Measurements from ENCODE around the gene FOXP4. TPM values are rescaled to one million over a fixed set of nuclear protein-coding genes. Genes with fewer than 3 reads are reported as not detected.

FOXP4 gene
- polyA plus RNA-seq, 2 of the 4 experiments (the other 2 are of a cell fraction), result 2.6 to 14.2 TPM

DNA sequence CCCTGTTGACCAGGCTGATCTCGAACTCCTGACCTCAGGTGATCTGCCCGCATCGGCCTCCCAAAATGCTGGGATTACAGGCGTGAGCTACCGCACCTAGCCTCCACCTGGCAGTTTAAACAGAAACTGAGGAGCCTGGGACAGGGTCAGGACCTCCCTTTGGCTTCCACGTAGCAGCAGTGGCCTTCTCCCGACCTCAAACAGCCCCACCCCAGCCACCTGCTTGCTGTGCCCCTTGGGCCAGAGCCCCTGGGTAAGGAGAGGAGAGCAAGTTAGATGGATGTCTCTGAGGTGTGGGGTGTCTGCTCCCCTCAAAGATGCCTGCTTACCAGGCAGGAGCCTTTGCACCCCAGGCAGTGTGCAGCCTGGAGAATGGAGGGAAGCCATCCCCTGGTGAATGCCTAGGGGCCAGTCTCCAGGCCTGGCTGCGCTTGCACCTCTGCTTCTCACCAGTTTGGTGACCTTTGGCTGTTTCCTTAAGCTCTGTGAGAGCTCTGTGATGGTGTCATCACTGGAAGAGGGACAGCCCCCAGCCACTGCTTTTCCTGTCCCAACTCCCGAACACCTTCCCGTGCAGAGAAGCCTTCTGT is 50.0 kb downstream of the FOXP4 start:
- no peak for DNase-seq (ENCODE audit: low read depth in 1 of 2, low spot score in 1 of 2)
- FAIRE-seq, result no peak
- no peak for TF ChIP-seq HEYL (CRISPR knock-in tag; IDR thresholded peaks at IDR 0.05)
- TF ChIP-seq ZNF302 (CRISPR knock-in tag; IDR thresholded peaks at IDR 0.05), result no peak
- TF ChIP-seq, protein P1, sequence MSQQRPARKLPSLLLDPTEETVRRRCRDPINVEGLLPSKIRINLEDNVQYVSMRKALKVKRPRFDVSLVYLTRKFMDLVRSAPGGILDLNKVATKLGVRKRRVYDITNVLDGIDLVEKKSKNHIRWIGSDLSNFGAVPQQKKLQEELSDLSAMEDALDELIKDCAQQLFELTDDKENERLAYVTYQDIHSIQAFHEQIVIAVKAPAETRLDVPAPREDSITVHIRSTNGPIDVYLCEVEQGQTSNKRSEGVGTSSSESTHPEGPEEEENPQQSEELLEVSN (IDR thresholded peaks at IDR 0.05; ENCODE audit: borderline replicate concordance, low read depth), result no peak
- TF ChIP-seq FOSL2 (IDR thresholded peaks at IDR 0.05), result no peak
- TF ChIP-seq FOSL2 (CRISPR knock-in tag; IDR thresholded peaks at IDR 0.05), result no peak
- TF ChIP-seq BHLHE40 (IDR thresholded peaks at IDR 0.05; ENCODE audit: low read depth, low read length), result no peak
- TF ChIP-seq TP53 (CRISPR knock-in tag; IDR thresholded peaks at IDR 0.05), result no peak
- TF ChIP-seq, protein P2, sequence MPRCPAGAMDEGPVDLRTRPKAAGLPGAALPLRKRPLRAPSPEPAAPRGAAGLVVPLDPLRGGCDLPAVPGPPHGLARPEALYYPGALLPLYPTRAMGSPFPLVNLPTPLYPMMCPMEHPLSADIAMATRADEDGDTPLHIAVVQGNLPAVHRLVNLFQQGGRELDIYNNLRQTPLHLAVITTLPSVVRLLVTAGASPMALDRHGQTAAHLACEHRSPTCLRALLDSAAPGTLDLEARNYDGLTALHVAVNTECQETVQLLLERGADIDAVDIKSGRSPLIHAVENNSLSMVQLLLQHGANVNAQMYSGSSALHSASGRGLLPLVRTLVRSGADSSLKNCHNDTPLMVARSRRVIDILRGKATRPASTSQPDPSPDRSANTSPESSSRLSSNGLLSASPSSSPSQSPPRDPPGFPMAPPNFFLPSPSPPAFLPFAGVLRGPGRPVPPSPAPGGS (IDR thresholded peaks at IDR 0.05), result no peak
- TF ChIP-seq, protein P3, sequence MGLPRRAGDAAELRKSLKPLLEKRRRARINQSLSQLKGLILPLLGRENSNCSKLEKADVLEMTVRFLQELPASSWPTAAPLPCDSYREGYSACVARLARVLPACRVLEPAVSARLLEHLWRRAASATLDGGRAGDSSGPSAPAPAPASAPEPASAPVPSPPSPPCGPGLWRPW (IDR thresholded peaks at IDR 0.05), result no peak
- TF ChIP-seq ESRRA (IDR thresholded peaks at IDR 0.05; ENCODE audit: borderline replicate concordance, low read length), result no peak
- TF ChIP-seq EP300 (IDR thresholded peaks at IDR 0.05), result no peak
- TF ChIP-seq, protein P4, sequence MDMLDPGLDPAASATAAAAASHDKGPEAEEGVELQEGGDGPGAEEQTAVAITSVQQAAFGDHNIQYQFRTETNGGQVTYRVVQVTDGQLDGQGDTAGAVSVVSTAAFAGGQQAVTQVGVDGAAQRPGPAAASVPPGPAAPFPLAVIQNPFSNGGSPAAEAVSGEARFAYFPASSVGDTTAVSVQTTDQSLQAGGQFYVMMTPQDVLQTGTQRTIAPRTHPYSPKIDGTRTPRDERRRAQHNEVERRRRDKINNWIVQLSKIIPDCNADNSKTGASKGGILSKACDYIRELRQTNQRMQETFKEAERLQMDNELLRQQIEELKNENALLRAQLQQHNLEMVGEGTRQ (IDR thresholded peaks at IDR 0.05), result no peak
- no peak for ATAC-seq
- POLR2A ChIA-PET, result no interaction called here
- Histone ChIP-seq H3K9me3 (no peaks in the 10 kb centered on the region), H3K27ac (no peak overlapping the region), H3K4me1 (peaks cover 5% of the 10 kb centered on the region; the same call in 2 of the 3 replicates), H3K4me2 (no peak overlapping the region), H3K4me3 (no peak overlapping the region)
- CTCF ChIA-PET, result interaction anchor here (1.1 to 17.1 kb wide), 6 partner anchors 85 to 225 kb away, joined by 3 to 181 read pairs (median 24); no protein-coding TSS in a partner anchor
- WGBS (ENCODE audit: missing lambda C conversion rate), result 87% methylated on average over 7 of the region's 10 CpGs

DNA sequence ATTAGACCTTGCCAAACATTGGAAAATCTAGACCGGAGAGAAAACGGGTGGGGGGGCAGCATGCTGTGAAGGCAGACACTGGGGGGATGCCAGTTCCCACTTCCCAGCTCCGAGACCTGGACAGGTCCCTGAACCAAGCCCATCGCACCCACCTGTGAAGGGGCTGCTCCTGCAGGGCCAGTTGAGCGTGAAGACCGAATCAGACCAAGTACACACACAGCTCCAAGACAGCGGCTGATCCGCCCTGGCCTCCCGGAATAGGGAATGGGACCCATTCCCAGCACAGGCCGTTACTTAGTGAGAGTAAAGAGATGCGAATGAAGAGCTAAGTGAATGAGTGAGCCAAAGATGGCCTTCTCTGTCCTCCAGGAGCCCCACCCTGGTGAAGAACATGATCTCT is 50.6 kb downstream of the FOXP4 start:
- no peak for FAIRE-seq
- Histone ChIP-seq H3K4me1 (peaks cover 2% of the 10 kb centered on the region; the same call in 2 of the 3 replicates), H3K9me3 (no peaks in the 10 kb centered on the region), H3K4me2 (no peak overlapping the region), H3K4me3 (no peak overlapping the region), H3K27ac (no peak overlapping the region)
- ChIA-PET CTCF (interaction anchor here (1.0 to 17.1 kb wide), 6 partner anchors 15 to 225 kb away, joined by 3 to 181 read pairs (median 24); no protein-coding TSS in a partner anchor), POLR2A (no interaction called here)
- TF ChIP-seq RNF2 (IDR thresholded peaks at IDR 0.05; ENCODE audit: borderline replicate concordance, low read depth) (no peak), GATA3 (IDR thresholded peaks at IDR 0.05; ENCODE audit: borderline replicate concordance) (no peak), BHLHE40 (IDR thresholded peaks at IDR 0.05; ENCODE audit: low read depth, low read length) (no peak), HDAC2 (IDR thresholded peaks at IDR 0.05) (no peak), SMC3 (IDR thresholded peaks at IDR 0.05) (no peak), RCOR1 (IDR thresholded peaks at IDR 0.05; ENCODE audit: low read depth, low read length) (no peak), FOSL2 (IDR thresholded peaks at IDR 0.05) (no peak), FOSL2 (CRISPR knock-in tag; IDR thresholded peaks at IDR 0.05) (no peak), SREBF2 (IDR thresholded peaks at IDR 0.05) (no peak)
- TF ChIP-seq, protein P3 (IDR thresholded peaks at IDR 0.05), result no peak
- ATAC-seq, result no peak
- 96% methylated on average over 9 of the region's 11 CpGs for WGBS (ENCODE audit: missing lambda C conversion rate)
- DNase-seq (ENCODE audit: low read depth in 1 of 2, low spot score in 1 of 2), result no peak

DNA sequence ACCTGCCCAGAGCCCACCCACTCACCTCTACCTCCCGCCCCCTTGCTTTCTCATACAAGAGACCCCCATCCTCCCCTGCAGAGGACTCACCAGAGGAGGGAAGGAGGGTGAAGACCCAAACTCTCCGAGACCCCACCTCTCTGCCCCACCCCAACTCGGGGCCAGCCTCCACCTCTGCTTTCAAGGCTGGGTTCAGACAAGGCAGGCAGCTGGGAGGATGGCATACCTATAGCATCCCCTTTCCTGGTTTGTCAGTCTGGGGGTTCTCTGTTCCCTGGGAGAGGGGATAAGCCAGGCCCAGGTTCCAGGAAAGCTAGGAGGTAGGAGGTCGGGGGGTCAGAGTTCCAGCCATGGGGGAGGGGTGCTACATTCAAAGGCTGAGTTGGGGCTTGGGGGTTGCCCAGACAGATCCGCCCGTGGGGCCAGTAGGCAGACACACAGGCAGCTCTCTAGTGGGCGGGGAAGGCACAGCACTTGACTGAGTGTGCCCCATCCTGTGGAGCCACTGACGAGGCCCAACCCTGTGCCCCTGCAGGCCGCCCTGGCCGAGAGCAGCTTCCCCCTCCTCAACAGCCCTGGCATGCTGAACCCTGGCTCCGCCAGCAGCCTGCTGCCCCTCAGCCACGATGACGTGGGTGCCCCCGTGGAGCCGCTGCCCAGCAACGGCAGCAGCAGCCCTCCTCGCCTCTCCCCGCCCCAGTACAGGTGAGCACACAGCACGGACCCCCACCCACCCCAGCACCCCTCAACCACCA is 51.2 kb downstream of the FOXP4 start:
- CTCF ChIA-PET, result interaction anchor here (1.0 to 17.1 kb wide), 6 partner anchors 16 to 226 kb away, joined by 3 to 181 read pairs (median 24); no protein-coding TSS in a partner anchor
- Histone ChIP-seq H3K4me3 (no peak overlapping the region), H3K4me1 (no peaks in the 10 kb centered on the region; the same call in 2 of the 3 replicates), H3K27ac (no peak overlapping the region), H3K9me3 (no peaks in the 10 kb centered on the region), H3K4me2 (no peak overlapping the region)
- POLR2A ChIA-PET, result no interaction called here
- WGBS (ENCODE audit: missing lambda C conversion rate), result 87% methylated on average over 8 of the region's 19 CpGs
- ATAC-seq, result peak in 1 of 2 experiments; percentile 30; a peak in 1 of 6 replicates
- TF ChIP-seq HEYL (CRISPR knock-in tag; IDR thresholded peaks at IDR 0.05) (no peak), POLR2A (IDR thresholded peaks at IDR 0.05; ENCODE audit: low read length) (no peak), EP300 (IDR thresholded peaks at IDR 0.05) (no peak), HOXA7 (CRISPR knock-in tag; IDR thresholded peaks at IDR 0.05) (no peak), EHMT2 (IDR thresholded peaks at IDR 0.05; ENCODE audit: low read depth) (no peak), TP53 (CRISPR knock-in tag; IDR thresholded peaks at IDR 0.05) (no peak), NR3C1 (IDR thresholded peaks at IDR 0.05) (no peak), FOSL2 (IDR thresholded peaks at IDR 0.05) (no peak), FOSL2 (CRISPR knock-in tag; IDR thresholded peaks at IDR 0.05) (no peak), JUN (IDR thresholded peaks at IDR 0.05) (no peak), POLR2AphosphoS2 (conservative IDR thresholded peaks at IDR 0.05; ENCODE audit: low read length) (no peak), RNF2 (IDR thresholded peaks at IDR 0.05; ENCODE audit: borderline replicate concordance, low read depth) (no peak), RARB (CRISPR knock-in tag; IDR thresholded peaks at IDR 0.05) (no peak), CHD4 (IDR thresholded peaks at IDR 0.05; ENCODE audit: borderline replicate concordance) (no peak)
- TF ChIP-seq, protein P5, sequence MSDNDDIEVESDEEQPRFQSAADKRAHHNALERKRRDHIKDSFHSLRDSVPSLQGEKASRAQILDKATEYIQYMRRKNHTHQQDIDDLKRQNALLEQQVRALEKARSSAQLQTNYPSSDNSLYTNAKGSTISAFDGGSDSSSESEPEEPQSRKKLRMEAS (IDR thresholded peaks at IDR 0.05), result no peak
- FAIRE-seq, result no peak
- no peak for DNase-seq (ENCODE audit: low read depth in 1 of 2, low spot score in 1 of 2)

All from A549 (cell line).